Keratinocyte (primary cell): ENCODE data around the gene PAOX.

Source experiments
- CTCF ChIP-seq, 3 experiments: IDR thresholded peaks in 1 of 3; conservative IDR thresholded peaks in 1 of 3; optimal IDR thresholded peaks in 1 of 3; 2 replicates in 2 of 3; 3 replicates in 1 of 3; pipeline versions ENCODE3 to v1.5.1; 2011; ENCODE audit warnings: low read length in 3 of 3, mild to moderate bottlenecking in 3 of 3, moderate library complexity in 2 of 3, control low read depth in 1 of 3, inconsistent platforms in 1 of 3; ENCODE audit not compliant: insufficient read depth in 2 of 3; ENCODE audit errors: extremely low read depth in 1 of 3
- EZH2 ChIP-seq: IDR thresholded peaks from one replicate; pipeline ENCODE4 v1.6.1; 2012; ENCODE audit warnings: inconsistent platforms, mild to moderate bottlenecking, low read length, moderate library complexity

GRCh38 chr10:133335246-133336117 lies 43.6 kb upstream of the PAOX start:
- no peak for TF ChIP-seq CTCF (optimal IDR thresholded peaks at IDR 0.05 in 1 of 3, IDR thresholded peaks at IDR 0.05 in 1 of 3, conservative IDR thresholded peaks at IDR 0.05 in 1 of 3; ENCODE audit: extremely low read depth in 1 of 3, insufficient read depth in 2 of 3, low read length in 3 of 3)
- TF ChIP-seq EZH2: peak; percentile 82
